ENCODE measurements around the gene LRRC15. TPM values are rescaled to one million over a fixed set of nuclear protein-coding genes. Genes with fewer than 3 reads are reported as not detected.

Gene LRRC15
- total and polyA plus RNA-seq, 2 experiments from 2014 or later, result not detected

GRCh38 chr3:194337965-194338753, 31.4 kb downstream of the LRRC15 start:
- Histone ChIP-seq H3K4me2 (no peak overlapping the region), H3K27ac (no peak overlapping the region), H3K27me3 (no peaks in the 10 kb centered on the region), H3K9me2 (replicated peaks; ENCODE audit: insufficient read depth) (no peaks in the 10 kb centered on the region), H3K79me2 (no peaks in the 10 kb centered on the region), H3K36me3 (replicated peaks; ENCODE audit: insufficient read depth, low read depth) (no peaks in the 10 kb centered on the region), H4K20me1 (ENCODE audit: insufficient read depth, poor library complexity, severe bottlenecking) (no peaks in the 10 kb centered on the region), H3K4me1 (ENCODE audit: insufficient read depth) (peaks cover 9% of the 10 kb centered on the region), H3K9me3 (ENCODE audit: low read depth) (no peaks in the 10 kb centered on the region), H2AFZ (no peak overlapping the region), H3K4me3 (no peak overlapping the region)
- WGBS (ENCODE audit: low lambda C conversion rate, missing lambda C conversion rate), result 86% methylated on average over 13 of the region's 13 CpGs
- TF ChIP-seq CTCF (IDR thresholded peaks at IDR 0.05; ENCODE audit: poor library complexity) (no peak), EZH2 (IDR thresholded peaks at IDR 0.05; ENCODE audit: borderline replicate concordance) (no peak), EZH2phosphoT487 (IDR thresholded peaks at IDR 0.05; ENCODE audit: low read depth, severe bottlenecking, unreplicated experiment) (no peak)
- DNase-seq (ENCODE audit: low spot score), result no peak

GRCh38 chr3:194336601-194337355, 32.8 kb downstream of the LRRC15 start:
- Histone ChIP-seq H3K4me2 (no peak overlapping the region), H3K9me2 (replicated peaks; ENCODE audit: insufficient read depth) (no peaks in the 10 kb centered on the region), H3K36me3 (replicated peaks; ENCODE audit: insufficient read depth, low read depth) (no peaks in the 10 kb centered on the region), H3K27me3 (no peaks in the 10 kb centered on the region), H2AFZ (no peak overlapping the region), H3K4me1 (ENCODE audit: insufficient read depth) (peaks cover 9% of the 10 kb centered on the region), H3K79me2 (no peaks in the 10 kb centered on the region), H4K20me1 (ENCODE audit: insufficient read depth, poor library complexity, severe bottlenecking) (no peaks in the 10 kb centered on the region), H3K4me3 (no peak overlapping the region), H3K9me3 (ENCODE audit: low read depth) (no peaks in the 10 kb centered on the region), H3K27ac (no peak overlapping the region)
- no peak for DNase-seq (ENCODE audit: low spot score)
- TF ChIP-seq EZH2phosphoT487 (IDR thresholded peaks at IDR 0.05; ENCODE audit: low read depth, severe bottlenecking, unreplicated experiment) (no peak), EZH2 (IDR thresholded peaks at IDR 0.05; ENCODE audit: borderline replicate concordance) (no peak), CTCF (IDR thresholded peaks at IDR 0.05; ENCODE audit: poor library complexity) (no peak)
- 76% methylated on average over 17 of the region's 17 CpGs for WGBS (ENCODE audit: low lambda C conversion rate, missing lambda C conversion rate)

GRCh38 chr3:194333981-194334320, 35.6 kb downstream of the LRRC15 start:
- no peak for DNase-seq (ENCODE audit: low spot score)
- Histone ChIP-seq H3K27ac (no peak overlapping the region), H3K27me3 (no peaks in the 10 kb centered on the region), H4K20me1 (ENCODE audit: insufficient read depth, poor library complexity, severe bottlenecking) (no peaks in the 10 kb centered on the region), H3K4me1 (ENCODE audit: insufficient read depth) (peaks cover 10% of the 10 kb centered on the region), H2AFZ (no peak overlapping the region), H3K4me2 (no peak overlapping the region), H3K36me3 (replicated peaks; ENCODE audit: insufficient read depth, low read depth) (no peaks in the 10 kb centered on the region), H3K4me3 (no peak overlapping the region), H3K9me3 (ENCODE audit: low read depth) (no peaks in the 10 kb centered on the region), H3K79me2 (no peaks in the 10 kb centered on the region), H3K9me2 (replicated peaks; ENCODE audit: insufficient read depth) (no peaks in the 10 kb centered on the region)
- WGBS (ENCODE audit: low lambda C conversion rate, missing lambda C conversion rate), result 38% methylated on average over 15 of the region's 15 CpGs
- TF ChIP-seq EZH2 (IDR thresholded peaks at IDR 0.05; ENCODE audit: borderline replicate concordance) (no peak), EZH2phosphoT487 (IDR thresholded peaks at IDR 0.05; ENCODE audit: low read depth, severe bottlenecking, unreplicated experiment) (no peak)

Measured in hepatocyte (in vitro differentiated cells).